H1 (cell line): ENCODE data around the gene PDE6B. TPM values are rescaled to one million over a fixed set of nuclear protein-coding genes. Genes with fewer than 3 reads are reported as not detected.

Experiments used
- CTBP2 ChIP-seq: IDR thresholded peaks from 2 replicates; pipeline ENCODE4 v1.7.0; 2011; ENCODE audit warnings: borderline replicate concordance, mild to moderate bottlenecking, moderate library complexity, mixed read lengths, low read length; ENCODE audit not compliant: insufficient read depth, insufficient read length
- JUN ChIP-seq: IDR thresholded peaks from 2 replicates; pipeline ENCODE4 v1.6.1; 2011; ENCODE audit warnings: low read depth, mild to moderate bottlenecking, improper control_type of control experiment, low read length
- SIX5 ChIP-seq: IDR thresholded peaks from 2 replicates; pipeline ENCODE4 v1.6.1; 2011; ENCODE audit warnings: mild to moderate bottlenecking, low read depth, low read length
- polyA plus RNA-seq, 7 experiments: library from polyadenylated mRNA; depleted of rRNA in 3 of 7; stranded (reverse) in 5 of 7; unstranded in 2 of 7; fragments of >200 nt in 5 of 7; fragments of 200-250 nt in 2 of 7; gene quantifications; 1 replicate in 5 of 7; 2 replicates in 1 of 7; 4 replicates in 1 of 7; pipeline versions ENCODE4 v1.2.1 to v1.2.3, GENCODE V29; 2011 to 2013; ENCODE audit warnings: missing spikeins in 2 of 7, mixed read lengths in 2 of 7
- total RNA-seq: library from RNA; stranded (reverse); fragmentation: NEBNext Ultra II Directional; extraction: Animal tissue kit (Norgen Biotek cat#: 25700); gene quantifications from 2 replicates; pipeline ENCODE4 v1.2.1, GENCODE V29; 2021

PDE6B gene
- total and polyA plus RNA-seq, 2 of the 8 experiments (the other 6 are each of a cell fraction or from before 2014, with no cell fraction given) = 4.1 to 8.4 TPM

DNA sequence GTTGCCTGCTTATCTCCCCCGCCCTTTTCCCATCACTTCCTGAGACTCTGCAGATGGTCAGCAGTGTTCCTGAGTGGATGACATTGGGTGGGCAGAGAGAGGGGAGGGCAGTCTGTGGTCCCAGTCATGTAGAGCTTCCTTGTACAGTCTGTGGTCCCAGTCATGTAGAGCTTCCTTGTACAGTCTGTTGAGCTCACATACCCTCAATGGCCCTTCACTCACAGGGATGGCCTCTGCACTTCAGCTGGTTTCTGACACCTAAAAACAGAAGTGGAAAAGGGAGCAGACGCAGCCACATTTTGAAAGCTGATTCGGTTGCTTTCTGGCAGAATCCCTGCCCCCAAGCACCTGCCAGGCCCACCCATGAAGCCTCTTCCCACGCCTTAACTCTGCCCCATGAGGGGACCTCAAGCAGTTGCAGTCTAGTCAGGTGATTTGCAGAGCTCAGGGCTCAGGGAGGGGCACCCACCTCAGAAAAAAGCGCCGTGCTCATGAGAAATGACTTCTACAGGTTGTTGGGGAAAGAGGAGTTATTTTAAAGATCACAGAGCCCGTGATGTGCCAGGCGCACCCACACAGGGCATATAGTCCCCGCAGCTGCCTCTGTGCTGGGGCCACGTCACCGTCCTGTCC, 45.7 kb upstream of the PDE6B start (continued):
- TF ChIP-seq CTBP2 (no peak), SIX5 (no peak), JUN (no peak)
